DMS153 (cell line): ENCODE measurements around the gene QRSL1.
"Not testable (repeated sequence)": the region's sequence is repeated elsewhere in the genome, so short reads cannot be mapped to it uniquely, and the experiment has no call there.

Source experiments
- DNase-seq: peaks from one replicate; lab custom pipeline; 2025; lab: John Stamatoyannopoulos, UW

The QRSL1 gene

GRCh38 chr6:106677282-106677681 is 47.9 kb downstream of the QRSL1 start:
- DNase-seq = no peak

- DNase-seq = no peak
Observed at GRCh38 chr6:106684011-106684410, 54.6 kb downstream of the QRSL1 start.

DNA sequence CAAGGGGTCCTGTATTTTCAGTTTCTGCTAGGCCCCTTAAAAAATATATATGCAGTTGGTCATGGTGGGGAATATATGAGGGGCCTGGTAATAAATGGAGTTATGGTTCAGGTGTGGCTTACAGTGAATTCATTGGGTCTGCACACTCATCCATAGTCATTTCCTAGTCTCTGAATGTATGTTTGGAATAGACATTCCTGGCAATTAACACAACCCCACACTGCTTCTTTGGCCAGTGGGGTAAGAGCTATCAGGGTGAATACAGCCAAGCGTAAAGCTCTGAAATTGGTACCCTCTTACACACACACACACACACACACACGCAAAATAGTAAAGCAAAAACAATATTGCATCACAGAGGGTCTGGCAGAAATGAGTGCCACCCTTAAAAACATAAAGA is 56.5 kb downstream of the QRSL1 start:
- DNase-seq = no peak

DNA sequence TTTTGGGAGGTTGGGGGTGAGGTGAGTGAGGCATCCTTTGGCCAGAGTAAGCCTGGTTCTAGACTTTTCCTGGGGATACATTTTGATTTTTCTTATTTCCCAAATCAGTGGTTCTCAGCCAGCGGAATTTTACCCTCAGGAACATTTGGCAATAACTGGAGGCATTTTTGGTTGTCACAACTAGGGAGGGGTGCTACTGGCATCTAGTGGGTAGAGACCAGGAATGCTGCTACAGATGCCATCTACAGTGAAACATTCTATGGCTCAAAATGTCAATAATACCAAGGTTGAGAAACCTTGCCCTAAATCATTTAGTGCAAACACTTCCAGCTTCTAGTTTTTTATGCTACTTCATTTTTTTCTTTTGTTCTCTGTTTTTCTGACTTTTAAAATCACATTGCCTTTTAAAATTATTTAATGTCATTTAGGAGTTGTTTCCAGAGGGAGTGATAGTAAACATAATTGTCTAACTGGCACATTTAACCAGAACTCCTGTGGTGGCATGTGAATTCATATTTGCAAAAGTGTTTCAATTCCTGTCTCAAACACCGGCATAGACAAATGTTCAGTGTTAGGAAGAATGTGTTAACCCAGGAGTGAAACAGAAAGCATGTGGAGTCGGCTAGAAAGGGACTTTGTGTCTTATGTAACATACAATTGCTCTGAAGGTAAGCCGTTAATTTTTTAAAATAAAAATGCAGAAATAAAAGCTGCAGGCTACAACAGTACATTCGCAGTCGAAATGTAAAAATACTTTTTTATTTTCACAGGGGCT is 59.0 kb downstream of the QRSL1 start:
- DNase-seq = no peak

DNA sequence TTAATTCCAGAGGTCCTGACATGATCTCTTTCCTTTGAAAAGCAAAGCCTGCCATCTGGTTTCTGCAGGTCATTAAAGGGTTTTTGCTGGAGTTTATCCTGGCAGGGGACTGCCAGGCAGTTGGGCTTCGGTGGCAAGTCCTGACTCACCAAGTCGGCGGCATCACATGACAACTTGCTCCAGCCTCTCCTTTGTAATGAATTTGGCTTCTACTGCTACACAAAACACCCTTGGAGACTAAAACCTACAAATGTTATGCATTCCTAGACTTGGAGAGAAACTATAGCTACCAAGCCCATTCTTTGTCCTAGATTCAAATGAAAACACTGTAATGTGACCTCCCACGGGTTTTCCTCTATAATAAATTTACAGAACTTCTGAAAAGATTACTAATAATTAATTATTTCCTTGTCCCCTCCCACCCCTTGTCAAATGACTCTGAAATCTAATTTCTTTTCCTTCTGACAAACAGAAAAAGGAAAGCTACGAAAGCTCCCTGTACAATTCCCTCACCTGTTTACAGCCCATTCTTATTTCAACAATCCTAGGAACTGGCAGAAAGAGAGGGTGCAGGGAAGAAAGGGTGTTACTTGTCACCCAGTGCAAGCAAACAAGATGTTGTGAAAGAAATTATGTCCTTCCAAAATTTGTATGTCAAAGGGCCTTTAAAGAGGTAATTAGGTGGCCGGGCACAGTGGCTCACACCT is 62.9 kb downstream of the QRSL1 start:
- DNase-seq = peak; percentile 62

DNA sequence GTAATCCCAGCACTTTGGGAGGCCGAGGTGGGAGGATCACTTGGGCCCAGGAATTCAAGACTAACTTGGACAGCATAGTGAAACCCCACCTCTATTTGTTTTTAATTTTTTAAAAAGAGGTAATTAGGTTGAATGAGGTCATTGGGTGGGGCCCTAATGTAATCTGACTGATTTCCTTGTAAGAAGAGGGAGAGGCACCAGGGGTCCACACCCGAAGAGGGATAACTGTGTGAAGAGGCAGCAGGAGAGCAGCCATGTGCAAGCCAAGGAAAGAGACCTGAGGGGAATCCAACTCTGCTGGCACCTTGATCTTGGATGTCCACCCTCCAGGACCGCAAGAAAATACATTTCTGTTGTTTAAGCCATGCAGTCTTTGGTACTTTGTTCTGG is 63.4 kb downstream of the QRSL1 start:
- DNase-seq = no peak

GRCh38 chr6:106693418-106693817 is 64.0 kb downstream of the QRSL1 start:
- no peak for DNase-seq

- no peak for DNase-seq
Observed at GRCh38 chr6:106694343-106694742, 65.0 kb downstream of the QRSL1 start.

DNA sequence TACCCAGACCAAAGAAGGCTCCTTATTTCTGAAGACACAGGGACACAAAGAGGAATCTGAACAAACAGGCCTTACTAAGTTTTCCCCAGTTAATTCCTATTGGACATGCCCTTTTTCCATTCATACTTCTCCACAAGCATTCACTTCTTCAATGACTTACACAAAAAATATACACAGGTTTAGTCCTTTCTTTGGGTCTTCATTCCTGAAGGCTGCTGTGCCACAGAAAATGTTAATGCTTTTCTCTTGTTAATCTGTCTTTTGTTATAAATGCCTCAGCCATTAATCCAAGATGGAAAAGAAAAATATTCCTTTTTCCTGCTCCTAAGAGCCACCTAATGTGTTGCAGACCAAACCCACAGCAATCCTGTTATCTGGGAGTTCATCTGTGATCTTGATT is 71.2 kb downstream of the QRSL1 start:
- DNase-seq = no peak

DNA sequence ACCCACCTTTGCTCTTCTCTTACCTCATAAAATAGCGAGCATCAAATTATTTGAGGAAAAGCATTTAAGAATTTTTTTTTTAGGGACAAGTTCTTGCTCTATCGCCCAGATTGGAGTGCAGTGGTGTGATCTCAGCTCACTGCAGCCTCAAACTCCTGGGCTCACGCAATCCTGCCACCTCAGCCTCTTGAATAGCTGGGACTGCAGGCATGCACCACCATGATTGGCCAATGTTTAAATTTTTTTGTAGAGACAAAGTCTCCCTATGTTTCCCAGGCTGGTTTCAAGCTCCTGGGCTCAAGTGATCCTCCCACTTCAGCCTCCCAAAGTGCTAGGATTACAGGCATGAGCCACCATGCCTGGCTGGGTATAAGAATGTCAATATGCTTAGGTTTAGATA is 71.8 kb downstream of the QRSL1 start:
- not testable (repeated sequence) for DNase-seq

DNA sequence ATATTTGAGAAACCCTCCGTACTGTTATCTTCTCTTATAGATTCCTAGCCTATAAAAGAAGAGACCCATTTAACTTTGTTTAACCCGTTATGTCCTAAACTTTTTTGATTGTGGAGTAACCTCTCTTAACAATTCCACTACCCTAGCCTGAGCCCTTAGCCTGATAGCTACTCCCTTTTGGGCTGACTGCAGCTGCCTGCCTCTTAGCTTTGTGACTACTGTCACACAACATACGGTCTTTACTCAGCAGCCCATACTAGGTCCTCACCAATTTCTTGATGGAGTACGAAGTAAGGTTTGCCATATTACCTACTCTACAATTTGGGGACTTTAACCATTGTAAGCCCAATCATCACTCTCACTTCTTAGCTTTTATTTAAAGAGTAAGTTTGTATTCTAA is 72.7 kb downstream of the QRSL1 start:
- peak; percentile 64 for DNase-seq

- peak; percentile 98 for DNase-seq
Observed at GRCh38 chr6:106702451-106703110, 73.2 kb downstream of the QRSL1 start.

DNA sequence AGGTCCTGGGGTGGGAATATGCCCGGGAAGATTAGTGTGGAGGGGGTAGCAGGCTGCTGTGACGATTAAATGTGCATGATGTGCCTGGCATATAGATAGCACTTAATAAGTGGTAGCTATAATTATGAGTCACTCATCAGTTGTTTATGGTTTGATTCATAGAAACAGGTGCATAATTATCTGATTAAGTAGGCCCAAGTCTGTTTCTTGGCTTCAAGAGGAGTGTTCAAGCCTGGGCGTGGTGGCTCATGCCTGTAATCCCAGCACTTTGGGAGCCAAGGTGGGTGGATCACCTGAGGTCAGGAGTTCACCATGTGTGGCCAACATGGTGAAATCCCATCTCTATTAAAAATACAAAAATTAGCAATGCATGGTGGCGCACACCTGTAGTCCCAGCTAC is 74.9 kb downstream of the QRSL1 start:
- DNase-seq = no peak

DNA sequence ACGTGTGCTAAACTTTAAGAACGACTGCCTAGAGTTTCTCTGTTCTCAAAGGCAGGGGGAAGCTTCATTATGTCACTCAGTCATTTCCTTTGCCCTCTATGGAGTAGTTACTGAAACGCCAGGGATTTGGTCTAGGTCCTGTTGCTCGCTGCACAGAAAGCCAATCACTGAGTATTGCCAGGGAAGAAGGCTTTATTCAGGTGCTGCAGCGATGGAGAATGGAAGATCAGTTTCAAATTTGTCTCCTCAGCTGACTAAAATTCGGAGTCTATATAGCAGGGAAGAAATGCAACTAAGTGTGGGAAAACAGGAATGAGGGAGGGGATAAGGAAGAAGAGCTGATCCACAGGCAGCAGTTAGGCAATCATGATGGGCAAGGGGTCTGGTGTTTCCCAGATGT is 75.8 kb downstream of the QRSL1 start:
- no peak for DNase-seq

- no peak for DNase-seq
Observed at GRCh38 chr6:106710580-106710979, 81.2 kb downstream of the QRSL1 start.

GRCh38 chr6:106714281-106714680 is 84.9 kb downstream of the QRSL1 start:
- DNase-seq = no peak

- DNase-seq = peak; percentile 64
Observed at GRCh38 chr6:106715922-106716321, 86.5 kb downstream of the QRSL1 start.

DNA sequence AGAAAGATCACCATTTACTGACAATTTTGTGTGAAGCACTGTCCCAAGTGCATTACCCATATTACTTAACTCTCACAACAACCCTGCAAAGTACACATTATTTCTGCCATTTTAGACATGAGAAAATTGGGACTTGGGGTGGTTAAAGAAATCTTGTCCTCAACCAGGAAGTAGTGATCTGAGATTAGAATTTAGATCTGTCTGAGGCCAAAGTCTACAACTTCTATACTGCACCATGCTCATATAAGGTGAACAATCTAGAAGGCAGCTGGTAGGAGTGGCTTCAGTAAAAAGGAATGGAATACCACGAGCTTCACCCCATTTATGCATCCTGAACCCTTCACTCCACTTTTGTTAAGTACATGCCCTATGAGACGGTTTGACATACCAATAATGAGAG is 87.6 kb downstream of the QRSL1 start:
- DNase-seq = no peak
